Ectodermal cell (in vitro differentiated cells): ENCODE results near the gene ABHD4.
"Not testable (repeated sequence)": the region's sequence is repeated elsewhere in the genome, so short reads cannot be mapped to it uniquely, and the experiment has no call there.

Source experiments
- H3K27ac ChIP-seq: 2 replicates; pipeline ENCODE4 v1.7.0; 2013; ENCODE audit warnings: mild to moderate bottlenecking, low read depth, low read length; ENCODE audit not compliant: insufficient read depth, poor library complexity, severe bottlenecking
- H3K27me3 ChIP-seq: 2 replicates; pipeline ENCODE4 v1.7.0; 2013; ENCODE audit warnings: mild to moderate bottlenecking, low read length; ENCODE audit not compliant: insufficient read depth, control insufficient read depth, poor library complexity, severe bottlenecking
- H3K36me3 ChIP-seq: one replicate; pipeline ENCODE4 v1.7.0; 2013; ENCODE audit warnings: low read length; ENCODE audit not compliant: control insufficient read depth, insufficient read depth
- H3K4me1 ChIP-seq: one replicate; pipeline ENCODE4 v1.7.0; 2013; ENCODE audit warnings: low read length; ENCODE audit not compliant: control insufficient read depth, insufficient read depth
- H3K4me3 ChIP-seq: 2 replicates; pipeline ENCODE4 v1.7.0; 2013; ENCODE audit warnings: low read depth, low read length, control low read depth; ENCODE audit not compliant: insufficient read depth
- H3K9me3 ChIP-seq: 2 replicates; pipeline ENCODE4 v1.7.0; 2013; ENCODE audit warnings: mild to moderate bottlenecking, low read length, moderate library complexity; ENCODE audit not compliant: control insufficient read depth
- WGBS, 2 experiments: methylation state at CpG; one replicate each; pipeline ENCODE4 v1.1.7; 2013; ENCODE audit warnings: missing lambda C conversion rate in 2 of 2; 5-methylcytosine and 5-hydroxymethylcytosine counted together

The ABHD4 gene

DNA sequence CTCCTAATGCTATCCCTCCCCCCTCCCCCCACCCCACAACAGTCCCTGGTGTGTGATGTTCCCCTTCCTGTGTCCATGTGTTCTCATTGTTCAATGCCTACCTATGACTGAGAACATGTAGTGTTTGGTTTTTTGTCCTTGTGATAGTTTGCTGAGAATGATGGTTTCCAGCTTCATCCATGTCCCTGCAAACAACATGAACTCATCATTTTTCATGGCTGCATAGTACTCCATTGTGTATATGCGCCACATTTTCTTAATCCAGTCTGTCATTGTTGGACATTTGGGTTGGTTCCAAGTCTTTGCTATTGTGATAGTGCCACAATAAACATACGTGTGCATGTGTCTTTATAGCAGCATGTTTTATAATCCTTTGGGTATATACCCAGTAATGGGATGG, 17.7 kb downstream of the ABHD4 start:
- H3K9me3 ChIP-seq, H3K27ac ChIP-seq, H3K27me3 ChIP-seq, H3K36me3 ChIP-seq, H3K4me3 ChIP-seq: not testable (repeated sequence)
- H3K4me1 ChIP-seq = peaks cover 11% of the 10 kb centered on the region
- 97 to 98% methylated on average over 2 of the region's 2 CpGs for WGBS, 2 experiments

- Histone ChIP-seq H3K27ac (no peak overlapping the region), H3K36me3 (no peaks in the 10 kb centered on the region), H3K27me3 (no peaks in the 10 kb centered on the region), H3K9me3 (no peaks in the 10 kb centered on the region), H3K4me3 (no peak overlapping the region), H3K4me1 (no peaks in the 10 kb centered on the region)
- 96 to 100% methylated on average over 2 of the region's 2 CpGs for WGBS, 2 experiments
Observed at GRCh38 chr14:22622255-22622654, 24.2 kb downstream of the ABHD4 start.

DNA sequence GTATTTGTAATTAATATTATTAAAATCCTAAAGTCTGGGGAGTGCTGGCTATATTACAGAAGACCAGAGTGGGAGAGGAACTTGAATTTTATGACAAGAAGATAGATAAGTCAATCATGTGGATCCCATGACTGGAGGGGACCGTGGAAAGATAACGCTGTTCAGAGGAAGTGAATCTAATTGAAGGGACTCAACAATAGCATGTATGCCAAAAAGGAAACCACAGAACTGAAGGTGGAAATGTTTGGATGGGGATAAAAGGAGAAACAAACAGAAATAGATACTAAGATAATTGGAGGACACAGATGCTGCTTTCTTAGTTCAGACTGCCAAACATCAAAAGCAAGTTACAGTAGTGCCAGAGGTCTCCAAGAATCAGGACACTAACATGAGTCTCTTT, 24.9 kb downstream of the ABHD4 start:
- Histone ChIP-seq H3K9me3 (no peaks in the 10 kb centered on the region), H3K4me3 (no peak overlapping the region), H3K4me1 (no peaks in the 10 kb centered on the region), H3K36me3 (no peaks in the 10 kb centered on the region), H3K27ac (no peak overlapping the region), H3K27me3 (no peaks in the 10 kb centered on the region)
- WGBS, 2 experiments = 67 to 78% methylated on average over 2 of the region's 2 CpGs

- no peaks in the 10 kb centered on the region for H3K27me3 ChIP-seq
- H3K4me1 ChIP-seq = no peaks in the 10 kb centered on the region
- no peak overlapping the region for H3K4me3 ChIP-seq
- H3K36me3 ChIP-seq = no peaks in the 10 kb centered on the region
- H3K9me3 ChIP-seq = no peaks in the 10 kb centered on the region
- 78 to 85% methylated on average over 6 of the region's 6 CpGs for WGBS, 2 experiments
- no peak overlapping the region for H3K27ac ChIP-seq
Observed at GRCh38 chr14:22626590-22626989, 28.5 kb downstream of the ABHD4 start.

DNA sequence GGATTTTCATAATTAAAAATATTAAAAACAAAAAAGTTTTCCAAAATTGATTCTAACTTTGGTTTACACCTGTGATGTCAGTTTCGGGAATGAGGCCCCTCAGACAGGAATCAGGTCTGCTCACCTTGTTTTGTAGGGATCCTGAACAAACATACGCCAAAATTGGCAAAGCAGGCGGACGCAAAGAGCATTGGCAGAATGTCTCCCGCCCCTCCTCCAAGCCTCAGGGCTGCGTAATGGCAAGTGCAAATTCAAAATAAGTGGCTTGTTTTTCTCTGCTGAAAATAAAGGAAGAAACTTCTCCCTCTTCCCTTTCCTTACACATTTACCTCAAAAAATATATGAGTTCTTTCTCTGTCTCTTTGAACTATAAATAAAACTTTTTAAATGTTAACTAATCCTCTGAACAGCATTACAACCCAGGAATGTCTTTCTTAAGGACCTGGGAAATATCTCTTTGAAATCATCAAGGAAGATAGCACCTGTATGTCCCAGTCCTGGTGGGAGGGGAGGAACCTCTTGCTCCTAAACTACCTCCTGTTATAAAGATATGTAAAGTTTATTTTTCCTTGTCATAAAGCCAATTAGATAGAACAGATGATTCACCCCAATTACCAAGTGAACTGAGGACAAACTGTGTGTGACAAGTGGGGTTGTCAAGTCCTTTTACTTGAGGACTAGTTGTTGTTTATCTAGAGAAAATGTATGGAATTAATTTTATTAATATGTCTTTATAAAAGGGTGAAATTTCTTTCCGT, 29.6 kb downstream of the ABHD4 start:
- Histone ChIP-seq H3K27me3 (no peaks in the 10 kb centered on the region), H3K27ac (no peak overlapping the region), H3K36me3 (no peaks in the 10 kb centered on the region), H3K4me1 (no peaks in the 10 kb centered on the region), H3K9me3 (no peaks in the 10 kb centered on the region), H3K4me3 (no peak overlapping the region)
- WGBS, 2 experiments = 91% methylated on average over 6 to 7 of the region's 7 CpGs

GRCh38 chr14:22629361-22629760, 31.3 kb downstream of the ABHD4 start:
- Histone ChIP-seq H3K4me1 (no peaks in the 10 kb centered on the region), H3K27me3 (no peaks in the 10 kb centered on the region), H3K4me3 (no peak overlapping the region), H3K9me3 (no peaks in the 10 kb centered on the region), H3K36me3 (no peaks in the 10 kb centered on the region), H3K27ac (no peak overlapping the region)
- 88 to 90% methylated on average over 5 of the region's 5 CpGs for WGBS, 2 experiments

- Histone ChIP-seq H3K36me3 (no peaks in the 10 kb centered on the region), H3K27ac (no peak overlapping the region), H3K9me3 (no peaks in the 10 kb centered on the region), H3K4me1 (no peaks in the 10 kb centered on the region), H3K4me3 (no peak overlapping the region), H3K27me3 (no peaks in the 10 kb centered on the region)
- 93 to 98% methylated on average over 3 of the region's 3 CpGs for WGBS, 2 experiments
Observed at GRCh38 chr14:22630066-22630465, 32.0 kb downstream of the ABHD4 start.

GRCh38 chr14:22630486-22630885, 32.4 kb downstream of the ABHD4 start:
- Histone ChIP-seq H3K9me3 (no peaks in the 10 kb centered on the region), H3K4me1 (no peaks in the 10 kb centered on the region), H3K4me3 (no peak overlapping the region), H3K27ac (no peak overlapping the region), H3K36me3 (no peaks in the 10 kb centered on the region), H3K27me3 (no peaks in the 10 kb centered on the region)
- WGBS, 2 experiments = 92% methylated on average over 2 of the region's 2 CpGs

DNA sequence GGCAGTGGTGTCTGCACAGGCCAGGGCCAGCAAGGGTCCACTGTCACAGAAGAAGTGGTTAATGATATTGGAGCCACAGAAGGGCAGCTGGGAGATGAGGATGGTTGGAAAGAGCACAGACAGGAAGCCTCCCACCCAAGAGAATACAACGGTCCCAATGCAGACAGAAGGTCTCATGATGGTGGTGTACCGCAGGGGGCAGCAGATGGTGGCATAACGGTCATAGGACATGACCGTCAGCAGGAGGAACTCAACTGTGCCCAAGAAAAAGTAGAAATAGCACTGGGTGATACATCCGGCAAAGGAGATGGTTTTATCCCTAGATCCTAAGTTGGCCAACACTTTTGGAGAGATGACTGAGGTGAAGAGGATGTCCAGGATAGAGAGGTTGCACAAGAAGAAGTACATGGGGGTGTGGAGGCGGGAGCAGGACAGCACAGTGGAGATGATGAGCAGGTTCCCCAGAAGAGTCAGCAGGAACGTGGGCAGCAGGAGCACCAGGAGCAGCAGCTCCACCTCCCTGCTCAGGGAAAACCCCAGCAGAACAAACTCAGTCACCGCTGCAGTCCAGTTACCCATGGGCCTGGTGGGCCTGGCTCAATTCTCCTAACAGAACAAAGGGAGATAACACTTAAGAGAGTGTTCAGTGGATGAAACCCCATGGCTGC, 36.3 kb downstream of the ABHD4 start:
- no peaks in the 10 kb centered on the region for H3K9me3 ChIP-seq
- H3K27me3 ChIP-seq = no peaks in the 10 kb centered on the region
- no peak overlapping the region for H3K27ac ChIP-seq
- WGBS, 2 experiments = 88 to 91% methylated on average over 8 of the region's 8 CpGs
- no peaks in the 10 kb centered on the region for H3K4me1 ChIP-seq
- H3K4me3 ChIP-seq = no peak overlapping the region
- H3K36me3 ChIP-seq = no peaks in the 10 kb centered on the region

GRCh38 chr14:22635980-22636379, 37.9 kb downstream of the ABHD4 start:
- H3K4me1 ChIP-seq, H3K27me3 ChIP-seq, H3K36me3 ChIP-seq, H3K27ac ChIP-seq, H3K4me3 ChIP-seq, H3K9me3 ChIP-seq: not testable (repeated sequence)
- WGBS, 2 experiments = no CpG with 5 or more reads among the region's 1 CpG
